Nucleus accumbens (tissue), 56 donors: ENCODE data around the gene LZTS3.
A peak's percentile ranks its signal among the peaks of the same experiment; 100 is the strongest.

Experiments used
- DNase-seq, 56 donors: peaks; one replicate each; lab custom pipeline; 2025; lab: John Stamatoyannopoulos, UW

Gene LZTS3

GRCh38 chr20:3116341-3116740, 57.0 kb downstream of the LZTS3 start:
- no peak for DNase-seq

- DNase-seq, result peak in 23 of 56 donors; percentile 6 to 51 (median 14)
These were observed 57.9 kb downstream of the LZTS3 start for GRCh38 chr20:3115190-3116107.
